ENCODE results near the gene CLIC6.
"Not testable (repeated sequence)": the region's sequence is repeated elsewhere in the genome, so short reads cannot be mapped to it uniquely, and the experiment has no call there.

The CLIC6 gene

GRCh38 chr21:34693192-34693810 is 24.5 kb downstream of the CLIC6 start:
- no peak for DNase-seq

DNA sequence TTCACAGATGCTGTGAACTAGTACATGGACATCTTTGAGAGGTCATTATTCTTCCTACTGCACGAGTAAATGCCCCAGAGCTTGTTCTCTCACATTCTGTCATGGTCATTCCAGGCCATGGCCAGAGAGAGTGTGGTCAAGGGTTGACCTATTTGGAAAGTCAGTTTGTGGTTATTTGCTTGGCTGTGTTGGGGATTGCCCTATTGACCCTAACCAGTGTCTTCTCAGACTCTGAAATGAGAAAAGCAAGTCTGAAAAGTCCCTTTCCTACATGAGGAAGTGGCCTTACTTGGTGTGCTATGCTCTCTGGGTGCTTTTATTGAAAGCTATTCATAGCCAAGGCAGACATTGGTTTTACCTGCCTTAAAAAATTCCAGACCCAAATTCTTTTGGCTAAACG is 26.6 kb downstream of the CLIC6 start:
- DNase-seq = no peak

GRCh38 chr21:34696121-34696520 is 27.3 kb downstream of the CLIC6 start:
- no peak for DNase-seq

GRCh38 chr21:34697826-34698225 is 29.0 kb downstream of the CLIC6 start:
- DNase-seq = no peak

GRCh38 chr21:34698270-34699015 is 29.6 kb downstream of the CLIC6 start:
- DNase-seq = no peak

DNA sequence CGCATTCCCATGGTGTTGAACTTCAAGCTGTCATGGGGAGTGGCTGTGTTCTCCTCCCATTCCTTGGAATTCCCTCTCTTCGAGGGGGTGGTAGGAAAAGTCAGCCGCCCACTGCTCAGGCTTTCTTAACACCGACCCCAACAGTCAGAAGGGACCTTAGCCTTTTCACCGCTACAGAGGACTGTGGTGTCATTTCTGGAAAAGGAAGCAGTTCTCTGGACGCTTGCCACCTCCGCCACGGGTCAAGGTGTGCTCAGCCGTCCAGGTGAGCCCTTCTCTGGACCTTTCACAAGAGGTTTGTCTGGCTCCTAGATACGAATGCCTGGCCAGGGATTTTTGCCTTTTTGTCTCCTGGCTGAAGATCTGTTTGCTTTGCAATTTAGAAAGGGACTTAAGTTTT is 31.8 kb downstream of the CLIC6 start:
- no peak for DNase-seq

DNA sequence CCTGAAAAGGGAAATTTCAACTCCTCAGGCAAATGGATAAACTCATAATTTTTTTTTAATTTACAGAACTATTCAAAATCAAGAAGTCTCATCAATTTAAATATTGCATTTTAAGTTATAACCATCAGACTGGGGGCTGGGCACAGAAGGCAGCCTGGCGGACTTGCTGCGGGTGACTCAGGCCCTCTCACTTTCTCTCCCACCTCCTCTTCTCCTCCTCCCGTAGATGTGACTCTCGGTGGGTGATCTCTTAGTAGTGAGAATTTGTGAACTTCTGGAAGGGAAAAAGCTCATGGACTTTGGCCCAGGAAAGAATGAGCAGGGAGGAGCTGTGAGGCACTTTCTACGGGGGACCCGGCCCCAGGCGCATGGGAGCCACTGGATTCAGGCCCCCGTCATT is 32.9 kb downstream of the CLIC6 start:
- no peak for DNase-seq

DNA sequence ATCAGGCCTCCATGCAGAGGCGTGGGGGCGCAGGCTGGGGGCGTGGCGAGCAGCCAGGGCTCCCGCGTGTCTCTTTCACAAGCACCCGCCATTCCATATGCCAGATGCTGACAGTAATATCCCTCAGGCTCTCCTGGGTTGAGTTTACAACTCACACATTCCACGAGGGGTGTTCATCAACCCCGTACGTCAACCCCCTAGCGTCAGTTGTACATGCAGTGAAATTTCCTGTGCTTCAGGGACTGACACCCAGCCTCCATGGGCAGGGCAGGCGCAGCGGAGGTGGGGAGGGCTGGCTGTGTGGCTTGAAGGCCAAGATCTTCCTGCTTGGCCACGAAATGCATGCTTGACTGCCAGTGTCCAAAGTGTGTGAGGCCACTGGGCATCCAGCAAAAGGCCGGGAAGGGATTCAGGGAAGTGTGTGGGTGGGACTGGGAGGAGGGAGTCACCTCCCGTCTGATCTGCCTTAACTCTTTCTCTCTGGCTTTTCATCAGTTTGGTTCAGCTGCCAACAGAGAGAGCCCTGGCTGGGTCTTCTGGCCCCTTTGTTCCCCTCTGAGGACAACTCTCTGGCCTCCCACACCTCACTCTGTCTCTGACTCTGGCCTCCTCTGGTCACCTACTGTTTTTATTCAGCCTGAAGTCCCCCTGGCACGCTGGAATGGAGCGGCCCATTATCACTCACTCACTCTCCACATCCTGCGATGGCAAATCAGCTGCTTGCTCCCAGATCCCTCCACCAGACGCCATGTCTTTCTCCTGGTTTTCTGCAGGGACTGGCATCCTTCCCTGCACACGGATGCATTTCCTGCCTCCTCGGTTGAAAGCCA is 33.8 kb downstream of the CLIC6 start:
- DNase-seq = no peak

DNA sequence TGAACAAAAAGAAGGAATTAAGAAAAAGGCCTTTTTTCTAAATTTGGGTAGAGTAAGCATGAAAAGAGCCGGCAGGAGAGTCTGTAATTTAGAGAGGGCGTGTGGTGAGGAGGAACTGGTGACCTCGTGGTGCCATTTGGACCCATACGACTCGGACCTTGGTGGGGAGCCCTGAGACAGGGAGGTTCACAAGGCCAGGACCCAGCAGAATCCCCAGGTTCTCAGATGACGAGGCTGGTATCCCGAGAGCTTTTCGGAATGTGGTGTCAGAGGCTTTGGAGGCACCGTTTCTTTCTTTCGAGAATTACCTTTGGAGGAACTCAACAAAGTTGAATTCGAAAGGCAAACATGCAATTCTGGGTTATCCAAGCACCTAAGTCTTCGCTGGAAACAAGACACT is 34.8 kb downstream of the CLIC6 start:
- no peak for DNase-seq

- no peak for DNase-seq
Measured at GRCh38 chr21:34704119-34704518, 35.3 kb downstream of the CLIC6 start.

GRCh38 chr21:34705011-34705410 is 36.2 kb downstream of the CLIC6 start:
- no peak for DNase-seq

- no peak for DNase-seq
Measured at GRCh38 chr21:34706337-34706736, 37.5 kb downstream of the CLIC6 start.

DNA sequence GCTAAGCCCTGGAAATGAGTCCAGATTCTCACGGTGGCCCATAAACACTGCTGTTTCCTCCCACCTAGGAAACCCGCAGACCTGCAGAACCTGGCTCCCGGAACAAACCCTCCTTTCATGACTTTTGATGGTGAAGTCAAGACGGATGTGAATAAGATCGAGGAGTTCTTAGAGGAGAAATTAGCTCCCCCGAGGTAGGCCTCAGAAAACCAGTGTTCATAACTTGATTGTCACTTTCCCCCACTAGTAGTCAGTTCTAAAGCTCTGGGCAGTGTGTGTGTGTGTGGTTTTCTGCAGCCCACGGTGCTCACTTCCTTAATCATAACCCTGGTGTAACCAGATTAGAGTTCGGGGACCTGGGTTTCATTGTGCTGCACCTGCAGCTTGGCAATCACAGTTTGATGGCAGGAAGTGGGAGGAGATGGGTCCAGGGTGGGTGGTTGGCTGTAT is 39.1 kb downstream of the CLIC6 start:
- DNase-seq = no peak

DNA sequence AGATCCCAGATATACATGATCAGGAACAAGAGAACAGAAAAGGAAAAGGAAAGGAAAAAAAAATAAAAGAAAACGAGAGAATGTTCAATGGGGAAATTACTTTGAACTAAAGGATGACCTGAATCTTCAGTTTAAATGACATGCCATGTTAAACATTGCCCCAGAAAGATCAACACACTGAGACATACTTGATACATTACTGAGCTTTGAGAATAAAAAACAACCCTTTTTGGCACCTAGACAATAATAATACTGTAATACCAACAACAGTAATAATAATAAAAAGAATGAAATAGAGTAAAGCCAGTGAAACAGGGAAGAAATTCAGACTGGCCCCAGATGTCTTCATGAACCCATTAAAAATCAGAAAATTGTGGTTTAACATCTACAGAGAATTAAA is 44.8 kb downstream of the CLIC6 start:
- DNase-seq = no peak

- DNase-seq = no peak
Measured at GRCh38 chr21:34715518-34715917, 46.7 kb downstream of the CLIC6 start.

- no peak for DNase-seq
Measured at GRCh38 chr21:34715985-34716596, 47.3 kb downstream of the CLIC6 start.

DNA sequence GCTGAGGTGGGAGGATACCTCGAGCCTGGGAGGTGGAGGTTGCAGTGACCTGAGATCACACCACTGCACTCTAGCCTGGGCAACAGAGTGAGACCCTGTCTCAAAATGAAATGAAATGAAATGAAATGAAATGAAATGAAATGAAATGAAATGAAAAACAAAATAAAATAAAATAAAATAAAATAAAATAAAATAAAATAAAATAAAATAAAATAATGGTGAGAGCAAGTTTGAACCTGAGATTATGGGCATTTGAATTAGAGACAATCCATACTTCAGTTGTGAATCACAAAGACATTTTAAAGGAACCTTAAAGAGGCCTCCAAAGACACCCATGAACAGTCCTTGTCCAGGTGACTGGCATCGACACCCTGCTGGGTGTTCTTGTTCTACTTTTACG is 49.7 kb downstream of the CLIC6 start:
- not testable (repeated sequence) for DNase-seq

DNA sequence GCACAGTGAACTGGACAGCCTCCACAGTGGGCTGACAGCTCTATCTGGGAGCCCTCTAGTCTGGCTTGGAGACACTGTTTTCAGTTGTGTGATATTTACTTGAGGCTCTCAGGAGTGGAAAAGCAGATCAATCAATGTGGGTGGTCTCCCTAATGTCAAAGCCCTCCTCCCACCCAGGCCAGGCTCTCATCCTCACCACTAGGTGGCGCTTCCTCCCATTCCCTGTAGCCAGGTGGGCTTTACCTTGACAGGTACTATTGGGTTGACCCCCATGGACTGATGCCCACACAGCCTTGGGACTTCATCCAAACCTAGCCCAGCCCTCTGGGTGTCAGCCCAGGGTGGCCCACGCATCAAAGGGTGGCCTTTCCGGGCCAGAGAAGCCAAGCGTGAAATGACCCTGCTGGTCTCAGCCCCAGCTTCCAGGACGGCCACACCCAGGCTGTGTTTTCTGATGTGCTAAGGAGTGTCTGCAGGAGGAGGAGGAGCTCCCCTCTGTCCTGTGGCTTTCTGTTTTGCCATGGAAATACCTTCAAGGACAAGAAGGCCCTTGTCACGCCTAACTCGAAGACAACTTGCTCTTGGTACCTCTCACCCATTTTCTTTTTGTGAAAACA is 54.0 kb downstream of the CLIC6 start:
- no peak for DNase-seq

- no peak for DNase-seq
Measured at GRCh38 chr21:34724131-34724856, 55.5 kb downstream of the CLIC6 start.

GRCh38 chr21:34724857-34725195 is 56.0 kb downstream of the CLIC6 start:
- no peak for DNase-seq

DNA sequence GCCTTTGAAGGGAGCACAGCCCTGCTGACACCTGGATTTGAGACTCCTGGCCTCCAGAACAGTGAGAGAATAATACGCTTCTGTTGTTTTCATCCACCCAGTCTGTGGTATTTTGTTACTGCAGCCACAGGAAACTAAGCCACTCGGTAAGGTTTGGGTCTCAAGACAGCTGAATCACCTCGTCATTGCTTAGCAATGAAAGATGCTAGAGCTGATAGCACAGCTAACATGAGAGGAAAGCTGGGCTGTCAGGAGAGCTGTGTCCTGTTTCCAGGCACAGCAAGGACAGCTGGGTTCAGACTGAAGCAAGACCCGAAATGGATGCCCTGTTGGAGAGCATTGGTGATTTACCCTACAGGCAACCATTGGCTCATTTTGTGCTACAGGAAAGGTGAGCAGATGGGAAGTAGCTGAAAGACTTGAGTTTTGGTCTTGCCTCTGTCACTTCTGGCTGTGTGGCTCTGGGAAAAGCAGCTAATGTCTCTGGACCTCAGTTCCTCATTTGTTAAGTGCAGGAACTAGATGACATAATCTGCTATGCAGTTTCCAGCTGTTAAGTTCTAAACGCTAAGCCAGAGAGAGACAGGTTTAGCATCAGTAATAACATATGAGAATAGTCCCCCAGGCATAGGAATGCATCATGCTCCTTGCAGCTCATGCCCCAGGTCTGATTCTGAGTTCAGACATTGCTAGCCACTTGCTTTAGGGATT is 58.0 kb downstream of the CLIC6 start:
- no peak for DNase-seq

Measured in right kidney (tissue), 1 donor.